GM21576 (cell line): ENCODE data around the gene DOCK9.

ENCODE experiments used
- ATAC-seq: cut with Tn5 transposase; IDR thresholded peaks from one replicate; pipeline ENCODE4 v1.9.1; 2021; ENCODE audit warnings: mild to moderate bottlenecking, moderate library complexity; ENCODE audit not compliant: unreplicated experiment

Gene DOCK9

DNA sequence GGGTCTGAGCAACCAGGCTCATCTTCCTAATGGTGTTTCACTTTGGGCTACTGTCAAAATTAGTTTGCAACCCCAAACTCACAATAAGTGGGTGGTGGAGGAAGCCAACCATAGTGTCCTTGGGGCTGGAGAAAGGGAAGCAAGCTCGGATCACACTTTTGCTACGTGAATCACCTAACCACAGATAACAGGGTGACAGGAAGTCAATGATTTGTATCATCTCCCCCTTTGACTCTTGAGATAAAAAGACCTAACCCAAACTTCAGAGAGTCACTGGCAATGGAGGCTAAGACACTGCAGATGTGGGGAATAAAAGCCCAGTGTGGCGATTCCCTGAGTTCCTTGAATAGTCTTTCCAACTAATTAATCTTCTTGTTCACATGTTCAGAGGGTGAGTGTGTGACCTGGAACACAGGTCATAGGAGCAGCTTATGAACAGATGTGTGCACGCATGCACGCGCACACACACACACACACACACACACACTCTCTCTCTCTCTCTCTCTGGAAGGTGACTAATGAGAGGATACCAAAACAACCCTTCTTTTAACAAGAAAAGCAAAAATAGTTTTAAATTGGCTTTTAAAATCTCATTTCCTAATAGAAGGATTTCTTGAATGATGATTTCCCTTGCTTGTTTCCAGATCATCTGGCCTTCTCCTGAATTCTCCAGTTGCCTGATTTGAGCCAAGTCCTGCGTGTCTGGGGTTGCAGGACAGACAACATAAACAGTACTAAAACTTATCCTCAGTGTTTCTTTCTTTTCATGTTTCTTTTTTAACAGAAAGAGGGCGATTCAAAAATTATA lies 21.2 kb upstream of the DOCK9 start:
- ATAC-seq, result no peak

DNA sequence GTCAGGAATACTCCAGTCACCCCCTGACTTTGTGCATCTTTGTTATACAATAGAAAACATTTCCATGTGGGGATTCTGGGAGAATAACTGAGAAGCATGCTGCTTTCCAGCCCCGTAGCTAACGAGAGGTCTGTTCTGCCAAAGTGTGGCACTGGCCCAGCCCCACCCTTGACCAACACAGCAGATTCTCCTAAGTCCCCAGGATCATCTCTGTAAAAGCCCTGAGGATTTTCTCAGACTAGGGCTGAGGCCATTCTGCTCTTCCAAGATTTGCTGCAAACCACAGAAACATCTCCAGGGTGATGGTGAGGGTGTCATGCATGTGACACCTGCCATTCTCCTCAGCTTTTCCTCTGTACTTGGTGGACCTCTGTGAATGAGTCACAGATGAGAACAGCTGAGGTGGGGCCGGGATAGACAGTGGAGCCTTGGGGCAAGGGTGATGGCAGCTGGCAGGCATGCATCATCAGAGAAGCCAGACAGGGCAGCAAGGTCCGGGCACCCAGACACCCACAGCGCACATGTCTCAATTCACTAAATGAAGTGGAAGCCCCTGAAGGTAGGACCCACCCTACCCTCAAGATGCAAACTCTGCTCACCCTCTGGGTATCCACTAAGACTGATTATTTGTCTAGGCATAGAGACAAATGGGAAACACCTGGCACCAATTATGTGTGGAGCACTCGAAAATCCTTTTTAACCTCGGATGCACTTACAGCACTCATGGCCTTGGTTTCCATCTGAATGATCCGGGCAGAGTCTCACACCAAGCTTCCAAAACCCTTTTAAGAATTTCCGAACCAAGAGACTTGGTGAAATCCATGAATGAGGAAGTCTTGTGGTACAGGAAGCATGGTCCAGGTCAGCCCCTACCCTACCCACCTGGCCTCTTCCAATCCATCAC lies 20.1 kb upstream of the DOCK9 start:
- ATAC-seq, result no peak

DNA sequence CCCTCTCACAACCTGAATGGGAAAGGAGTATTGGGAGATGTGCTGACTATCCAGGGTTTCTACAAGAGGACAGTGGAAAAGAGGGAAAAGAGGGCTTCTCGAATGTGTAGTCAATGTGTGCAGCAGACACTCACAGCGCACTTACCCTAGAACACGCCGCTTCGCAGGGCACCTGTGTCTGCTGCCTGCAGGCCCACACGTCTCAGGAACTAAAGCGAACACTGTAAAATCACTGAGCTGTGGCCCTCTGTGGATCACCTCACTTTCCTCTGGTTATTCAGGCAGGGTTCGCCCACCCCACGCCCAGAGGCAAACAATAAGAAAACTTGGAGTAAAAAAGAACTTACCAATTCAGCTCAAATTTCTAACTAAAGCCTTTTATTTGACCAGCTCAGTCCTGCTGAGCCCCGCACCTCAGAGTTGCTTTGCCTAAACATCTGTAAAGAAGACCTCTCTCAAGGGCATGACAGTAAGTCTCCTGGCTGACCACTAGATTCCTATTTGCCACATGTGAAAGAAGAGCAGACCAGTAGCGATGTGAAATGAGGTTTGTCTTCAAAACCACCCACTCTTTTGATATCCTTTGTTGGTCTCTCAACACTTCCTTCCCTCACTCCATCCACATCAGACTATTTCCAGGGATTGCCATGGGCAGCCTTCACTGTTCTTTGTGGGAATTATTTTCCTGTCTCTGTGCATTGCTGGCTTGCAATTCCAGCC lies 19.3 kb upstream of the DOCK9 start:
- no peak for ATAC-seq

DNA sequence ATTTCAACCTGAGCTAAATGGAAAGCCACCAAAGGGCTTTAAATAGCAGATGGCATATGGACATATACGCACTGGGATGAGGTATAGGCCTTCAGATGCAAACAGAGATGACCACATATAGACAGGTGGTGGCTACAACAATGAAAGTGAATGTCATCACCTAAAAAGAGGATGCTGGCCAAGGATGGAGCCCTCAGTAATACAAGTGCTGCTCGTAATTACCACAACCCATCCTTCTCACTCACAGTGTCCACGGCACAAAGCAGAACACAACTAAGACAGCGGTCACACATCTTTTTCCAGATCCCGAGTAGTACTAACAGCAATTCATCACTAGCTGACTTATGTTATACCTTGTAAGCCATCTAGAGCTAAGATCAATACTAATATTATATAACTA lies 18.2 kb upstream of the DOCK9 start:
- no peak for ATAC-seq

DNA sequence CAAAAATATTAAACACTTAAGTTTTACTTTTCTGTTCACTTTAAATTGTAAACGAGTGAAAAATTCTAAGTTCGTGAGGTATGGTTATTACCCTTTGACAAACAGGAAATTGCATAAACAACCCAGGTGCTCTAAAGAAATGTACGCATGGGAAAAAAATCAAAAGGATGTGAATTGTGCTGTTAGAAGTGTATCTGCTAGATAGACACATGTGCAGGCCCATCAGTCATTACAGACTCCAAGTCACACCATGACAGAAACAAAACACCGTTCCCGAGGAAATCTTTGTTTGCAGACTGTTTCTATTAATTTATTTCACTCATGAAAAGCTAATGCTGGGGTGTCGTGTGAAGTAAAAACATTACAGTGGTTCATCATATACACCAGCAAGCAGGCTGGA lies 17.0 kb upstream of the DOCK9 start:
- ATAC-seq, result no peak

DNA sequence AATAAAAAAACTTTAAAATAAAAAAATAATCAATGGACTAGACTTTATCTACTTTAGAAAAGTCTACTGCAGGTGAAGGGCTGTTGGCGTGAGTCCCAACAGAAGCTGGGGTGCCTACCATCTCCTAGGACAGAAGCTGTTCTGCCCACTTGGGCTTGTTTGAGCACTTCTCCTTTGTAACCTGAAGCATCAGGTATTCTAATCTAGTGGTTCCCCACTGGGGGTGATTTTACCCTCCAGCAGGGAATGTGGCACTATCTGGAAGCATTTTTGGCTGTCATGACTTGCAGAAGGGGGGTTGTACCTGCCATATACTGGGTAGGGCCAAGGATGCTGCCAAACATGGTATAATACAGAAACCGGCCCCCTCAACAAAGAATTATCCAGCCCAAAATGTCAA lies 16.2 kb upstream of the DOCK9 start:
- ATAC-seq, result no peak

DNA sequence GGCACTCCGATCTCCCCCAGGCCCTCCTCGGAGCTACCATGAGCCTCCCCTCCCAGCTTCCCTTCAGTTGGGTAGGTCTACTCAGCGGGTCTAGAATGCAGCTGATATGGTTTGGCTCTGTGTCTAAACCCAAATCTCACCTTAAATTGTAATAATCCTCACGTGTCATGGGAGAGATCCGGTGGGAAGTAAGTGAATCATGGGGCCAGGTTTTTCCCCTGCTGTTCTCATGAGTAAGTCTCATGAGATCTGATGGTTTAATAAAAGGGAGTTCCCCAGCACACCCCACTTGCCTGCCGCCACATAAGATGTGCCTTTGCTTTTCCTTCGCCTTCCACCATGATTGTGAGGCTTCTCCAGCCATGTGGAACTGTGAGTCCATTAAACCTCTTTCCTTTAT lies 14.5 kb upstream of the DOCK9 start:
- ATAC-seq, result no peak

DNA sequence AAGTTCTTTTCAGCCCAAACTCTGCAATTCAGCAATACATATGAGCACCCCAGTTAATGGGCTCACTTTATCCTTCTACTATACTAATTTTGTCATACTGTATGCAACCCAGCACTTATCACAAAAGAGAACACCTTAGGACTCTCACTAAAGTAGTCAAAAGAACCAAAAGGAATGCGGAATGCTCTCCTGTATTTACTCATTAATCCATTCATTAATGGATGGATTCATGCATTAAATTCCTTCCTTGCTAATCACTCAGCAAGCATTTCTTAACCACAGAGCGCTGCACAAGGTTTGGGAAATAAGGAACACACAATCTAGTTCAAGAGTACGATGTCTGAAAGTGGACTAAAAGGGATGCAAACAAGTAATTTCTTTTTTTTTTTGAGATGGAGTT lies 12.8 kb upstream of the DOCK9 start:
- no peak for ATAC-seq

DNA sequence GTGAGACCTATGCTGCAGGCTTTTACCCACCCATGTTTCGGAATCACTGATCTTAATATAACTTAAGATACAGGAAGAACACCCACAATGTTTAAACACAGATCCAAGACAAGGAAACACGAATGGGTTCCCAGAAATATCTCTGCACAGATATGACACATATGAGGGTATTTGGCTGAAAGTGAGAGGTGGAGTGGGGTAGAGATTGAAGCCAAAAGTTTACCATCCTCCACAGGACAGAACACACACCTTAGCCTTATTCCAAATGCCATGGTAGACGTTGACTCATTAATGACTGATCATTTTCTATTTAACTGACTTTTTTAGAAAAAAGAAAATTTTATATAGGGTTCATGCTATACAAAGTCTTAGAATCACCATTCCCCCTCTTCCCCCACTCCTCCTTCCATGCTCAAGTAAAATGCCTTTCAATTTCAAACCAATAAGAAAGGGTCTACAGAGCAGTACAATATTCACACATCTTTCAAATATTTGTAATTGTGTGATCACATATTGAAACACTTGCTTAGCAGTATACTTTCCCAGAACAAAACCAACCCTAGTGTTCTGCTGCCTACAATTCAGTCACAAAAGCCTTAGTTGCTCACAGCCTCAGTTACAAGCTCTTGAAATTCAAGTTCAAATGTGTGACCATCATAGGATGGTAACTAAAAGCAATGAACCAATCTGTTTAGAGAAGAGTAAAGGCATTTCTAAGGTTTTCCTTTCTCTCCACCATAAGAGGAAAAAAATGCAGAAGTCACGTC lies 11.8 kb upstream of the DOCK9 start:
- no peak for ATAC-seq

DNA sequence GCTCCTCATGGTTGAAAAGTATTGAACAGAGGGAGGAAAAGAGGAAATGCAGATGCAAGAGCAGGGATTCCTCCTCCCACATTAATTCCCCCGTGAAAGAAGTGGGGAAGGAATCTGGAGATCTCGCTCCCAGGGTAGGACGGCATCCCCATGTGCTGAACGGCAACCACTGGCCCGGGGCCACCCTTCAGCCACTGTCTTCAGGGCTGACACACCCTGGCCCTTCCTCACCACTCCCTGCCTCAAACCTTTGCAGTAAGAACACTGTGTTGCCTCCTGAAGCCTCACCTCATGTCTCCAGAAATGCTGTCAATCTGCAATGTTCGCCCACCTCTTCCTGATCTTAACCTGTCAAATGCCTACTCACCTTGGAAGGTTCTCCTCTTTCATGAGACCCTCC lies 10.9 kb upstream of the DOCK9 start:
- no peak for ATAC-seq

DNA sequence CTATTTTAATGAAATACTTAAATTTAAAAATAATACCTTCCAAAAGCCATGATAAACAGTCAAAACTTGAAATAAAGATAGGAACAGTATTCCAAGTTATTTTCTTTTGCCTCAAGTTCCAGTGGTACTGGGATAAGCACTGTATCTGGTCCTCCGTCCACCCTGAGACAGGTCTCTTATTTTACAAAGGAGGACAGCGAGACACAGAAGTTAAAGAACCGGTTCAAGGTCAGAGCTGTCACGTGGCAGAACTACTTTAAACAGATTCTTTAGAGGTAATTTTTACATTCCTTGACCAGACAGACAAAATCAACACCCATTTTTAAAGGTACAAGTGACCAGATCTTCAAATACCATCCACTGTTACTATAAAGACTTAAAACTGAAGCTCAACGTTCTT lies 10.4 kb upstream of the DOCK9 start:
- ATAC-seq, result no peak

DNA sequence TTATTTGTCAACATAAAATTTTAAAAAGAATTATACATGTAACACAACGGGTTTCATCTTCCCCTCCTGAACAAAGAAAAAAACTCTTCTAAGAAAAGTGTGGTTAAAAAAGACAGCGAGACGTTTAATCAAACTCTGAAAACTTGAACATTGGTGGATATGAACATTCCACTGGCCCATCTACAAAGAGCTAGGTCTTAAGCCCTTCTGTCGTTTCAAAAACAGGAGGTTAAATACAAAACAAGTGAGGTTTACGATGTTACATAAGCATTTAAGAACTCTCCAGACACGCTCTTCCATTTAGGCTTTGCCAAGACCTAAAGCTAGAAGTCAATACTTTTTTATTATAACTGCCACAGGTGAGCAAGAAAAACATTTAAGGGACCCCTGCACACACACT lies 9.4 kb upstream of the DOCK9 start:
- ATAC-seq, result no peak

DNA sequence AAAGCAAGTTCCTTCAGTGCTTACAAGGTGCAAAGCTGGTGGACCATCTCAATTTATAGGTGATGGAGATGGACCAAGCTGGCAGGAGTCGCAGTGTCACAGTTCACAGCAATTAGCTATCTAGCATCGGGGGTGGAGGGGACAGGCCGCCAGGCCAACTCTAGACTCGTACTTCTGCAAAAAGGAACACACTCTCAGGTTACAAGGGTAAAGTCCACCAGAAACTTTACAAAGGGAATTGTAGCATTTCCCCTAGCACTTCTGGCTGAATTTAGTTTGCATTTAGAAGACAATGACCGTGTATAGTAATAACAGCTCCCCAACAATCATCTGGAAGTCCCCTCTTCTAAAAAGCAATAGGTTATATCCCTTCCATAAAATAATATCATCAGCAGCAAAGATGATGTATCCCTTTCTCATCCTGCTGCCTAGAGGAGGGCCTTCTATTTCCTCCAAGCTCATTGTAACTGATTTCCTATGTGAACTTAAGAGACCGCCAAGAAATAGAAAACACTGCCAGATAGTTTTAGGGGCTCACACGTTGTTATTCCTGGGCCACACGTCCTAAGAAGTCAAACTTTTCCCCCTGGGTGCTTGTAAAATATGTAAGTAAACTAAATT lies 8.5 kb upstream of the DOCK9 start:
- no peak for ATAC-seq

DNA sequence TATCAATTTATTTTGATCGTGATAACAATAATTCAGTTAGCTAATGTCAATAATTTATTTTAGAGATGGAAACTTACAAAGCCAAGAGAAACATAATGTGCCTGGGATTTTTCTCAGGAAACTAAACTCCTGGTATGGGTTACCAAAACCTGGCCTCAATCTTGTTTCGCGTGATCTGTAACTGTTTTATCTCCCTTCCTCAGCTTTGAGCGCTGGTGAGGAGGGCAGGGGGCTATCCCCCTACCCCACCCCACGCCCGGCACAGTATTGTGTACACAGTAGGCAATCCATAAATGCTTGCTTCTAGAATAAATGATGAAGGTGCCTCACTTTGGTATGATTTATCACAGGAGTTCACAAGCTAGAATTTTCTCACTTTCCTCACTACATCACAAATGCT lies 7.7 kb upstream of the DOCK9 start:
- ATAC-seq, result no peak

DNA sequence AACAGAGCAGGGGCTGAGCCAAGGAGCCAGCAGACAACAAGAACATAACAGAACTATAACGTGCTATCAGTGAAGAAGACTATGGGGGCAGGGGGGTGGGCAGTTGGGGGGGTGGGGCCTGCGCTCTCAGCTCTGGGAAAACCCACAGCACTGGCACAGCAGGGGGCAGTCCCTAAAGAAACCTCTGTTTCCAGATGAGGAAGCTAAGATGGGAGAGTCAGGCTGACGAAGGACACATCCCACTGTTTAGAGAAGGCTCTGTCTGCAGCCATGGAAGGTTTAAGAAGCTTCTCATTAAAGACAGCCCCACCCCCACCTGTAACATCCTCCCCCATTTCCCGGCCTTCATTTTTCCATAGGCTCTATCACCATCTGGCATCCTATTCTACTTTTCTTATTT lies 7.1 kb upstream of the DOCK9 start:
- no peak for ATAC-seq

DNA sequence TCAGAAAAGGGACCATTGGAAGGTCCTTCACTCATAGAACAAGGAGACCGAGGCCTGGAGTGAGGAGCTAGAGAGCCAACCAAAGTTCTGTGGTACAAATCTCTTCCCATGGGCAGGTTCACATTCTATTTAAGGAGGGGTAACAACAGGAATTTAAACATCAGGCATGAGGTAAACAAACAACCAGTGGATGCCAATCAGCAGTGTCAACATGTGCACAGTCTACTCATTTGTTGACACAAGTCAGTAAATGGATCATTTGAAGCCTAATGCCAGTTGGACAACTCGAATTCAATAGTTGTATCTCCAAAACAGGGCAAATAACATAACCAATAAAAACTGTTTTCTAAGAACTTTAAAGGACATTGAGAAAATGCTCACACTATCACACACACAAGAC lies 6.3 kb upstream of the DOCK9 start:
- no peak for ATAC-seq

DNA sequence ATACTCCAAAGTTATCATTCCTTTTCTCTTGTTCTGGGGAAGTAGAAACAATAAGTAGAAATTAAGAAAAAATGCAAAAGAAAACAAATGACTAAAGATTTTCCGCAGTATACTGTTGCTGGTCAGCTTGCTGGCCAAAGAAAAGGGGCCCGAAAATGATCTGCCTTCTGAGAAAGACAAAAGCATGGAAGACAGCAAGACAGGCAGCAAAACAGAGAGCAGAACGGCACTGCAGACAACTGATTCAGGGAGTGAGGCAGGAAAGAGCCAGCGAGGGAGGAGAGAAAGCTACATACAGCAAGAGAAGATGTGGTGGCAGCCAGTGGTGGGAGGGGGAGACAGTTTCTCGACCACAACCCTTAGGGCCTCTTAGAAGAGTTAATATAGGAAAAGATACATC lies 5.3 kb upstream of the DOCK9 start:
- ATAC-seq, result no peak

DNA sequence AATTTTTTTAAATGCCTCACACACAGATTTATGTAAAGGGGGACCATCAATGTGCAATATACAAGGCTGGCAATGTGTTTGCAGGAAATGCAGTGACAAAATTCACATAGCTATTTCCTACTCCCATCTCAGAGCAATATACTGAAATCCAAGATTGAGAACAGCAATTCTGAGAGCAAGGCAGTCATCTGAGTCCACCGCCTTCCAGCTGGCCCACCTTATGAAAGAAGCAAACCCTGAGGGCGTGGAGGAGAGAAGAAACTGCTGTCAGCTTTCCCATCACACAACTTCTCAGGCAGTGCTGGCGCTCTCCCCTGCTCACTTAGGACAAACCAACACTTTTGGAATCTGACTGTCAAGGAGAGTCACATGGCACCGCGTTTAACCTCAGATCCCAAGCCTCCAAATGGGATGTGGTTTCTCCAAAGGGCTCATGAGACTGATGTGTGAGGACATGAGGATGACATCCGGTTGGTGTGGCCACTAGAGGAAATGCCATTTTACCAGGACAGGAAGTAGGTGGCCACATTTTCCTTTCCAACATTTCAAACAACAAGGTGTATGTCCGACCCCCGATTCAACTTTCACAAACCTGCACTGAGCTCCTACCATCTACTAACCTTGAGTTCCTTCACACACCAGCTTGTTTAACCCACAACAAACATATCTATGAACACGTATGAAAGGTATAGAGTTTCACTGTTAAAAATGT lies 3.7 kb upstream of the DOCK9 start:
- no peak for ATAC-seq

DNA sequence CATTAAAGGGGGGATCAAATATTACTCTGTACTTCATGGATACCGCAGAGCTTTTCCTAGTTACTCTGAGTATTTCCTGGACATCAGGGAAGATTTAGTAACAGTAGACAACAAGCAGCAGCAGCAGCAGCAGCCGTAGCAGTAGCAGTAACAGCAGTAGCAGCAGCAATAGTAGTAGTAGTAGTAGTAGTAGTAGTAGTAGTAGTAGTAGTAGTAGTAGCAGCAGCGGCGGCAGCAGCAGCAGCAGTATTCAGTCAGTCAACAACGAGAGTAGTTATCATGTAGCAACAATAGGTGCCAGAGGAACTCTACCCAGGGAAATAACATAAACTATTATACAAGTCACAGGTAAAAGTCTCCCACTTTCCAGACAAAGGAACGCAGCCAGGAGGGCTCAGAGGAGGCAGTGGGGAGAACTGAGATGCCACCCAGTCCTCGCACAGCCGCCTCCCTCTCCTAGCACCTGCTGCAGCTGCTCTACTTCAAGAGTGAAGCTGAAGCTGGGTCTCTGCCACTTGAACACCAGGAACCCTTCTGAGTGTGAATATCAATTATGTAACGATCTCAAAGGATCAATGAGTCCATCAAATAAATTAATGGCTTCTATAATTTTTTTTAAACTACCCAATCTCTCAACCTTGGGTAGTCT lies 1.3 kb upstream of the DOCK9 start:
- ATAC-seq, result no peak
